Endothelial cell of umbilical vein (primary cell): ENCODE data around the gene LGR4. TPM values are rescaled to one million over a fixed set of nuclear protein-coding genes. Genes with fewer than 3 reads are reported as not detected.

Experiments
- BruUV-seq: library from RNA; stranded (reverse); fragments of 400-500 nt; replicated peaks from 2 replicates; lab custom pipeline; 2021; lab: Mats Ljungman, UMichigan
- CTCF ChIA-PET: fragments of 300-600, 350-600 bp; sonication (Branson Sonifier 250); formaldehyde crosslinking; loops from one replicate; lab custom pipeline; 2021; ENCODE audit warnings: antibody characterized with exemption, inconsistent platforms; lab: Charles Lee
- POLR2A ChIA-PET: fragments of 300-600, 350-600 bp; sonication (Branson Sonifier 250); formaldehyde crosslinking; loops from one replicate; lab custom pipeline; 2021; ENCODE audit warnings: antibody characterized with exemption, inconsistent platforms; lab: Charles Lee
- DNase-seq: peaks from one replicate; pipeline ENCODE4 v3.0.0-alpha.2; 2011; ENCODE audit warnings: low read depth, low spot score
- FAIRE-seq: peaks from 2 replicates; lab custom pipeline; 2011; peaks lifted over from hg19 to GRCh38; lab: Jason Lieb, UNC
- H2AFZ ChIP-seq: 2 replicates; pipeline ENCODE4 v1.6.0; 2012; ENCODE audit warnings: low read depth, low read length, control low read depth, inconsistent platforms
- H3K27ac ChIP-seq: 2 replicates; pipeline ENCODE4 v1.5.1; 2011; ENCODE audit warnings: low read depth, mild to moderate bottlenecking, control low read depth, low read length, moderate library complexity; ENCODE audit not compliant: insufficient read depth
- H3K27me3 ChIP-seq, 2 experiments: 2 replicates each; pipeline versions ENCODE4 v1.6.0 to v1.6.1; 2011; ENCODE audit warnings: low read length in 2 of 2, mixed read lengths in 1 of 2; ENCODE audit not compliant: control insufficient read depth in 2 of 2, insufficient read depth in 2 of 2
- H3K36me3 ChIP-seq, 2 experiments: 2 replicates in 1 of 2; 3 replicates in 1 of 2; pipeline ENCODE4 v1.5.1; 2011; ENCODE audit warnings: low read length in 2 of 2, mild to moderate bottlenecking in 1 of 2, moderate library complexity in 1 of 2; ENCODE audit not compliant: control insufficient read depth in 2 of 2, insufficient read depth in 2 of 2; ENCODE audit errors: extremely low read depth in 1 of 2
- H3K4me1 ChIP-seq: 3 replicates; pipeline ENCODE4 v1.5.1; 2011; ENCODE audit warnings: mild to moderate bottlenecking, low read length; ENCODE audit not compliant: control insufficient read depth, insufficient read depth; ENCODE audit errors: extremely low read depth
- H3K4me2 ChIP-seq: 2 replicates; pipeline ENCODE4 v1.6.1; 2011; ENCODE audit warnings: low read length, control low read depth, mixed read lengths; ENCODE audit not compliant: insufficient read depth
- H3K4me3 ChIP-seq, 3 experiments: fragments of 200-600 bp in 1 of 3; sonication (generic), shearing (Covaris generic) in 1 of 3; replicated peaks in 1 of 3; 2 replicates each; pipeline ENCODE4 v1.5.1; 2011 to 2016; ENCODE audit warnings: control low read depth in 3 of 3, low read length in 3 of 3, mild to moderate bottlenecking in 2 of 3, inconsistent platforms in 1 of 3, low read depth in 1 of 3, moderate library complexity in 1 of 3; ENCODE audit not compliant: insufficient read depth in 1 of 3
- H3K79me2 ChIP-seq: 2 replicates; pipeline ENCODE4 v1.6.0; 2012; ENCODE audit warnings: low read length, inconsistent platforms; ENCODE audit not compliant: control insufficient read depth, insufficient read depth
- H3K9ac ChIP-seq: replicated peaks from 2 replicates; pipeline ENCODE3; 2011; ENCODE audit warnings: low read length, control low read depth; ENCODE audit not compliant: insufficient read depth; ENCODE audit errors: extremely low read depth
- H3K9me1 ChIP-seq: replicated peaks from 3 replicates; pipeline ENCODE4 v1.6.0; 2011; ENCODE audit warnings: mild to moderate bottlenecking, low read length; ENCODE audit not compliant: control insufficient read depth, insufficient read depth; ENCODE audit errors: extremely low read depth
- H3K9me3 ChIP-seq: replicated peaks from 2 replicates; pipeline ENCODE4 v1.5.1; 2012; ENCODE audit warnings: low read length, inconsistent platforms; ENCODE audit not compliant: control insufficient read depth, insufficient read depth
- H4K20me1 ChIP-seq: replicated peaks from 2 replicates; pipeline ENCODE3; 2011; ENCODE audit warnings: mild to moderate bottlenecking, low read length; ENCODE audit not compliant: control insufficient read depth, insufficient read depth; ENCODE audit errors: extremely low read depth
- EZH2 ChIP-seq: IDR thresholded peaks from 2 replicates; pipeline ENCODE4 v1.6.1; 2012; ENCODE audit warnings: borderline replicate concordance, low read depth, mild to moderate bottlenecking, moderate library complexity, low read length, inconsistent platforms; ENCODE audit not compliant: severe bottlenecking
- FOS ChIP-seq: IDR thresholded peaks from 2 replicates; pipeline ENCODE4 v1.6.1; 2011; ENCODE audit warnings: mild to moderate bottlenecking, low read length, moderate library complexity, borderline replicate concordance; ENCODE audit not compliant: insufficient read depth
- GATA2 ChIP-seq: IDR thresholded peaks from 2 replicates; pipeline ENCODE4 v1.7.0; 2011; ENCODE audit warnings: low read depth, mild to moderate bottlenecking, moderate library complexity, mixed read lengths, low read length; ENCODE audit not compliant: insufficient read length, insufficient read depth
- JUN ChIP-seq: IDR thresholded peaks from 2 replicates; pipeline ENCODE4 v1.6.1; 2011; ENCODE audit warnings: borderline replicate concordance, low read depth; ENCODE audit not compliant: insufficient read length, insufficient read depth
- MYC ChIP-seq: IDR thresholded peaks from one replicate; pipeline ENCODE4 v1.6.1; 2011; ENCODE audit warnings: mild to moderate bottlenecking, low read depth, low read length
- POLR2A ChIP-seq: IDR thresholded peaks from 2 replicates; pipeline ENCODE4 v1.6.1; 2012; ENCODE audit warnings: low read depth, mild to moderate bottlenecking, control low read depth, low read length
- POLR2AphosphoS5 ChIP-seq: IDR thresholded peaks from 2 replicates; pipeline ENCODE4 v1.6.1; 2012; ENCODE audit warnings: low read depth, mild to moderate bottlenecking, control low read depth, low read length, moderate library complexity; ENCODE audit not compliant: insufficient read depth
- dilution Hi-C: fragments of 300-500 bp; cut with MboI; formaldehyde crosslinking; loops from one replicate; pipeline ENCODE4 v1.15.0; 2019; ENCODE audit warnings: low sequenced_read_pairs; ENCODE audit not compliant: extremely low pct_ligation_motif_present
- intact Hi-C: fragments of 100-400 bp; cut with micrococcal nuclease; formaldehyde crosslinking; loops from one replicate; pipeline ENCODE4 v1.10.0; 2022
- polyA plus RNA-seq, 4 experiments: library from polyadenylated mRNA; depleted of rRNA in 3 of 4; stranded (reverse) in 3 of 4; unstranded in 1 of 4; fragments of >200 nt; gene quantifications; 2 replicates each; pipeline versions ENCODE4 v1.2.1 to v1.2.3, GENCODE V29; 2011 to 2012; ENCODE audit warnings: missing spikeins in 1 of 4
- total RNA-seq: library from RNA; stranded (reverse); gene quantifications from 2 replicates; pipeline ENCODE4 v1.2.3, GENCODE V29; 2021
- TF ChIP-seq, protein P1 (sequence below), 2 donors: IDR thresholded peaks; 1 replicate in 1 of 2; 2 replicates in 1 of 2; pipeline ENCODE4 v1.5.1; 2011; ENCODE audit warnings: low read length in 2 of 2, mild to moderate bottlenecking in 2 of 2, moderate library complexity in 2 of 2, control low read depth in 1 of 2, inconsistent platforms in 1 of 2, low read depth in 1 of 2; ENCODE audit not compliant: insufficient read depth in 1 of 2; ENCODE audit errors: extremely low read depth in 1 of 2
- TF ChIP-seq, protein P2 (sequence below): IDR thresholded peaks from 2 replicates; pipeline ENCODE4 v1.6.1; 2011; ENCODE audit not compliant: insufficient read depth, insufficient read length

The LGR4 gene
- total and polyA plus RNA-seq, 2 donors (not counting 3 experiments of a cell fraction or from before 2014, with no cell fraction given), result 1.3 to 3.1 TPM

DNA sequence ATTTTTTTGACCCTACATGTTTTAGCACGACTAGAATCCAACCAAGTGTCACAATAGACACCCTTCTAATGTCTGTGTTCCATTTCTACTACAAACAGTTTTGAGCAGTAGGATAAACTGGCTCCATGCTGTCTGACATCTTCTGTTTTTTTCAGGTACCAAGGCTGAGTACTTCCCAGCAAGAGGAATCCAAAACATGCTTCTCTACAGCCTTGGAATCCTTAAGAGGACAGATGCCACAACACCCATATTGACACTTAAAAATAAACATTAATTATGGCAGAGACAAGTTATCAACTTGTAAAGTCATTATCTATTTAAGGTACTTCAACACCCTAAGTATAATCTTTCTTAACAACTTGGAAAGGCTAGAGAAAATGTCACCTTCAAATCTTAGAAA lies 54.2 kb downstream of the LGR4 start:
- Histone ChIP-seq H3K4me3 (no peak overlapping the region), H3K9ac (no peak overlapping the region), H3K27me3 (peaks cover 0 to 3% of the 10 kb centered on the region in 2 experiments), H2AFZ (no peak overlapping the region), H3K27ac (no peak overlapping the region), H3K36me3 (no peaks in the 10 kb centered on the region), H3K79me2 (no peaks in the 10 kb centered on the region), H3K9me3 (no peaks in the 10 kb centered on the region), H3K4me1 (no peaks in the 10 kb centered on the region), H3K9me1 (no peaks in the 10 kb centered on the region), H4K20me1 (no peaks in the 10 kb centered on the region), H3K4me2 (no peak overlapping the region)
- dilution Hi-C loops (no loop called here), intact Hi-C loops (no loop called here)
- FAIRE-seq (no peak), DNase-seq (no peak)
- ChIA-PET POLR2A (no interaction called here), CTCF (no interaction called here)
- BruUV-seq, result no TSS peak
- TF ChIP-seq POLR2AphosphoS5, result no peak
- TF ChIP-seq FOS, result no peak
- TF ChIP-seq, protein P1, sequence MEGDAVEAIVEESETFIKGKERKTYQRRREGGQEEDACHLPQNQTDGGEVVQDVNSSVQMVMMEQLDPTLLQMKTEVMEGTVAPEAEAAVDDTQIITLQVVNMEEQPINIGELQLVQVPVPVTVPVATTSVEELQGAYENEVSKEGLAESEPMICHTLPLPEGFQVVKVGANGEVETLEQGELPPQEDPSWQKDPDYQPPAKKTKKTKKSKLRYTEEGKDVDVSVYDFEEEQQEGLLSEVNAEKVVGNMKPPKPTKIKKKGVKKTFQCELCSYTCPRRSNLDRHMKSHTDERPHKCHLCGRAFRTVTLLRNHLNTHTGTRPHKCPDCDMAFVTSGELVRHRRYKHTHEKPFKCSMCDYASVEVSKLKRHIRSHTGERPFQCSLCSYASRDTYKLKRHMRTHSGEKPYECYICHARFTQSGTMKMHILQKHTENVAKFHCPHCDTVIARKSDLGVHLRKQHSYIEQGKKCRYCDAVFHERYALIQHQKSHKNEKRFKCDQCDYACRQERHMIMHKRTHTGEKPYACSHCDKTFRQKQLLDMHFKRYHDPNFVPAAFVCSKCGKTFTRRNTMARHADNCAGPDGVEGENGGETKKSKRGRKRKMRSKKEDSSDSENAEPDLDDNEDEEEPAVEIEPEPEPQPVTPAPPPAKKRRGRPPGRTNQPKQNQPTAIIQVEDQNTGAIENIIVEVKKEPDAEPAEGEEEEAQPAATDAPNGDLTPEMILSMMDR (IDR thresholded peaks at IDR 0.05; ENCODE audit: extremely low read depth in 1 of 2, insufficient read depth in 1 of 2, low read depth in 1 of 2, low read length in 2 of 2), result no peak
- TF ChIP-seq, protein P2, sequence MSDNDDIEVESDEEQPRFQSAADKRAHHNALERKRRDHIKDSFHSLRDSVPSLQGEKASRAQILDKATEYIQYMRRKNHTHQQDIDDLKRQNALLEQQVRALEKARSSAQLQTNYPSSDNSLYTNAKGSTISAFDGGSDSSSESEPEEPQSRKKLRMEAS, result no peak
- TF ChIP-seq POLR2A, result no peak
- TF ChIP-seq JUN, result no peak
- TF ChIP-seq EZH2, result no peak
- TF ChIP-seq MYC, result no peak
- no peak for TF ChIP-seq GATA2
